BJ (cell line): Measurements from ENCODE around the gene PANK2. TPM values are rescaled to one million over a fixed set of nuclear protein-coding genes. Genes with fewer than 3 reads are reported as not detected.

Source experiments
- CTCF ChIA-PET: fragments of 350-600 bp; formaldehyde crosslinking; extraction: SDS; loops from one replicate; lab custom pipeline; 2021; ENCODE audit warnings: antibody characterized with exemption, inconsistent platforms; lab: Yijun Ruan, JAX
- POLR2A ChIA-PET: fragments of 300-600 bp; sonication (Branson Sonifier 250); formaldehyde crosslinking; extraction: SDS; loops from one replicate; lab custom pipeline; 2021; ENCODE audit warnings: antibody characterized with exemption; lab: Charles Lee
- DNase-seq: peaks from one replicate; pipeline ENCODE4 v3.0.0-alpha.2; 2011; ENCODE audit warnings: low read depth
- H3K27me3 ChIP-seq: 2 replicates; pipeline ENCODE4 v1.6.0; 2011; ENCODE audit warnings: low read length; ENCODE audit not compliant: control insufficient read depth, insufficient read depth
- H3K36me3 ChIP-seq: 2 replicates; pipeline ENCODE4 v1.5.1; 2011; ENCODE audit warnings: low read length; ENCODE audit not compliant: control insufficient read depth, insufficient read depth
- H3K4me3 ChIP-seq: 2 replicates; pipeline ENCODE4 v1.5.1; 2011; ENCODE audit warnings: low read depth, mild to moderate bottlenecking, control low read depth, low read length
- polyA plus RNA-seq: library from polyadenylated mRNA; depleted of rRNA; stranded (reverse); fragments of >200 nt; gene quantifications from 2 replicates; pipeline ENCODE4 v1.2.3, GENCODE V29; 2011
- TF ChIP-seq, protein P1 (sequence below): IDR thresholded peaks from 2 replicates; pipeline ENCODE4 v1.5.1; 2011; ENCODE audit warnings: low read depth, mild to moderate bottlenecking, control low read depth, inconsistent platforms, low read length, moderate library complexity; ENCODE audit not compliant: insufficient read depth

The PANK2 gene
- polyA plus RNA-seq, 1 experiment = 12.5 TPM

DNA sequence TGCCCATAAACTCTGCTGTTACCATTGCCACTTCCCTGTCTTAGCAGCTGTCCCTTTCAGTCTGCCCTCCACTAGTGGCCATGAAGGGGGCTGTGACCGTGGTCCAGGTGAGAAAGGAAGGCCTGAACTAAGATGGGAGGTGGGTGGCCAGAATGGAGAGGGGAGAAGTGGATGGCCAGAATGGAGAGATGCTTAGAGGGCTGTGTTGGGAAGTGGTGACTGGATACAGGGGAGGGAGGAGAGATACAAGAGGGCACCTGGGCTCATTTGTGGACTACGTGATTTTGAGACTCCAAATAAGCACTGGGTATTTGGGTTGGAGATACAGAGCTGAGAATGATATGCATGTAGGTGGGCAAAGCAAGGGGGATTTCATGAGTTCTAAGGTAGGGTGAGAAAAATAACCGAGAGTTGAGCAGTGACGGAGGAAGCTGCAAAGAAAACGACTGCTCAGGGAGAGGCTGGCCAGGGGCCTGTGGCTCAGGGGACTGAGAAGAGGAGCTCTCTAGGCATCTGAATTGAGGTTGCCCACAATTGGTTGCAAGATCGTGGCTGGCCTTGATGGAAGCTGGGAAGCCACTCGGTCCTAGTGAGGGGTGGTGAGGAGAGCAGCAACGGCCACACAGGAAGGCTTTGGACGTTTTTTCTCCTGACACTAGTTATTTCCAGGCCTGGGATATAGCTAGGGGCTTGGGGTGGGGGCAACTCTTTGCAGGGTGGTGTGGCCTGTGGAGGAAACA lies 36.9 kb downstream of the PANK2 start:
- ChIA-PET CTCF (interaction anchor here (0.7 to 1.7 kb wide), 3 partner anchors 10 to 146 kb away, joined by 3 to 4 read pairs (median 4); no protein-coding TSS in a partner anchor), POLR2A (no interaction called here)
- H3K27me3 ChIP-seq = no peaks in the 10 kb centered on the region
- H3K36me3 ChIP-seq = peaks cover 19% of the 10 kb centered on the region
- TF ChIP-seq, protein P1, sequence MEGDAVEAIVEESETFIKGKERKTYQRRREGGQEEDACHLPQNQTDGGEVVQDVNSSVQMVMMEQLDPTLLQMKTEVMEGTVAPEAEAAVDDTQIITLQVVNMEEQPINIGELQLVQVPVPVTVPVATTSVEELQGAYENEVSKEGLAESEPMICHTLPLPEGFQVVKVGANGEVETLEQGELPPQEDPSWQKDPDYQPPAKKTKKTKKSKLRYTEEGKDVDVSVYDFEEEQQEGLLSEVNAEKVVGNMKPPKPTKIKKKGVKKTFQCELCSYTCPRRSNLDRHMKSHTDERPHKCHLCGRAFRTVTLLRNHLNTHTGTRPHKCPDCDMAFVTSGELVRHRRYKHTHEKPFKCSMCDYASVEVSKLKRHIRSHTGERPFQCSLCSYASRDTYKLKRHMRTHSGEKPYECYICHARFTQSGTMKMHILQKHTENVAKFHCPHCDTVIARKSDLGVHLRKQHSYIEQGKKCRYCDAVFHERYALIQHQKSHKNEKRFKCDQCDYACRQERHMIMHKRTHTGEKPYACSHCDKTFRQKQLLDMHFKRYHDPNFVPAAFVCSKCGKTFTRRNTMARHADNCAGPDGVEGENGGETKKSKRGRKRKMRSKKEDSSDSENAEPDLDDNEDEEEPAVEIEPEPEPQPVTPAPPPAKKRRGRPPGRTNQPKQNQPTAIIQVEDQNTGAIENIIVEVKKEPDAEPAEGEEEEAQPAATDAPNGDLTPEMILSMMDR = no peak
- H3K4me3 ChIP-seq = no peak overlapping the region
- no peak for DNase-seq

DNA sequence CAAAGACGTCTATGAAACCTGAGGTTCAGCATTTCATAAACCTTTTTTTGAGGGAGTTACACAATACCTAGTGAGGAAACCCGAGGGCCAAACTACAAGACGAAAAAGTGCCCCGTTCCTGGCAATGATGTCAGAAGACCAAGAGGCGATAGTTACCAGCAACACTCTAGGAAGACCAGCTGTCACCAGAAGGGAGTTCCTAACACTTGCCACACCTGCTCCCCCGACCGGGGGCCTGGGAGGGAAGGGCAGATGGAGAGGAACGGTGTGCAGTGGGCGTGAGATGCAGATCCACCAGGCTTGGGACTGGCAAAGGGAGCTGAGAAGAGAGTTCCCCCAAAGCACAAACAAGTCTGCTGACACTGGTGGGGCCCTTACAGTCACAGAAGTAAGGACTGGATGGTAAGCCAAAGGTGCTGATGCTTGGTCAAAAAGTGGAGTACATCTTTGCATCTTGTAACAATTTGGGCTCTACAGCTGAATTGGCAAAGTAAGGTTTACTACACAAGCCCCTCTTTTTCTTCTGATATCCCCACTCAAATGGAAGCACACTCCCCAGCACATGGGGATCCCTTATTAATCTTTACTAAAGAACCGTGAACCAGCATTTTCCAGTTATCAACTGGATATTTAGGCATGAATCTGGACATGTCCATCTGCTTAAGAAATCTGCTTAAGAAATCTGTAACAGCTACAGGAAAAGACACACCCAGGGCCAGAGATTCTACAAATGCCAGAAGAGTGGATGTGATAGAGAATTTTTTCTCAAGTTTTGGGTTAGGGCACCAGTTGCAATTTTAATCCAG lies 38.5 kb downstream of the PANK2 start:
- H3K27me3 ChIP-seq = no peaks in the 10 kb centered on the region
- TF ChIP-seq, protein P1 = no peak
- POLR2A ChIA-PET = interaction anchor here (0.6 kb wide), 1 partner anchor 155 kb away, joined by 4 read pairs; no protein-coding TSS in a partner anchor
- no peak for DNase-seq
- CTCF ChIA-PET = interaction anchor here (0.6 to 1.7 kb wide), 5 partner anchors 11 to 1111 kb away, joined by 3 to 10 read pairs (median 3); no protein-coding TSS in a partner anchor
- no peak overlapping the region for H3K4me3 ChIP-seq
- peaks cover 12% of the 10 kb centered on the region for H3K36me3 ChIP-seq

DNA sequence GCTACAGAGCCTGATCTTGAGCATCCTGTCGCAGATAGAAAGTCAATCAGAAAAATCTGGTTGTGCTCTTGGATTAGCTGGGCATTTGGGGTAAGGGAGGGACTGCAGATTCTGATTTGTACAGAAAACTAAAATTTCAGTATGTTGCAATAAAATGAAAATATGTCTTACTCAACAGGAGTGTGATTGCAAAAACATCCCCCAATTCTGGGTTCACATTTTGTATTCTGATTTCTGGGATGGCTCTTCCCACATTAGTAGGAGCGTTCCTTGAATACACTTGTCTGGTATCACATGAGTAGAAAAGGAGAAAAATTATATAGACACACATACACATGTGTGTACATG lies 40.5 kb downstream of the PANK2 start:
- POLR2A ChIA-PET = no interaction called here
- Histone ChIP-seq H3K4me3 (no peak overlapping the region), H3K27me3 (no peaks in the 10 kb centered on the region), H3K36me3 (peaks cover 7% of the 10 kb centered on the region)
- TF ChIP-seq, protein P1 = no peak
- CTCF ChIA-PET = interaction anchor here (1.0 kb wide), 1 partner anchor 142 kb away, joined by 3 read pairs; no protein-coding TSS in a partner anchor
- DNase-seq = no peak

DNA sequence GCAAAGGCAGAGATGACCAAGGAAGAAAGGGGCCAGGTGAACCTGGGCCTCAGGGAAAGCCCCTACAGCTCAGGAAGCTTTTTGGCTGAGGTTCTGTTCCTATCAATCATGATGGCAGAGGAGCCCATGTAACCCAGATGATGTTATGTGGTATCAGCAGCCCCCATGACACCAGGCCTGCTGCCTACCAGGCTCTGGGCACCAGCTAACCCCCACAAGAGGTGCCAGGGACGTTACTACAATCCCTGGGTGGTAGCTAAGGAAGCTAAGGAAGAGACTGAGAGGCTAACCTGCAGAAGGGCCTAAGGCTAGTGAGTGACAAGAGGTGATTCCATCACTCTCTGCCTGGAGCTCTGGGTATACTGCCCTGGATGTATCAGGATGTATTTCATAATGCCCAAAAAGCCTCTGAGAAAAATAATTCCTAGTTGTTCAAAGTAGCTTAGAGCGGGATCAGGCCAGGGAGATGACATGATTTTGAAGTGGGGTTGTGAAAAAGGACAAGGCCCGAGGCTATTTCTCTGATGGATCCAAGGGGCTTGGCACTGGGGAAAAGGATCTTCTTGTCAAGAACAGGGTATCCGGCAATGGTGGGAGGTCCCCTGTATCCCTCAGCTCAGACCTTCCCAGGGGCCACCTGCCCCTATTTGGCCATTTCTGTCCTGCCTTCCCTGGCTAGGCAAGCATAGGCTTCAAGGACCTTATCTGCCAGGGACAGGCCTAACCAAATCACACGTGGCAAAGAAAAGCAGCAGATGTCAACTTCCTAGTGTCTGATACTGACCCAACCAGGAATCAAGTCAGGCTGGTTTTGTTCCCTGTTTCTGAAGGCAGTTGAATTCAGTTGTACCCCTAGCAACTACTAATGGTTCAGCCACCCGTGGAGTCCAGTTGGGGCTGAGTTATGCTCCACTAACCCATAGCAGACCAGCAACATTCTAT lies 41.3 kb downstream of the PANK2 start:
- Histone ChIP-seq H3K27me3 (no peaks in the 10 kb centered on the region), H3K36me3 (peaks cover 3% of the 10 kb centered on the region; the same call in 1 of the 2 replicates), H3K4me3 (no peak overlapping the region)
- ChIA-PET CTCF (interaction anchor here (1.3 kb wide), 1 partner anchor 141 kb away, joined by 5 read pairs; no protein-coding TSS in a partner anchor), POLR2A (no interaction called here)
- no peak for DNase-seq
- TF ChIP-seq, protein P1 = no peak
